GM19463 (cell line): ENCODE data around the gene TOMM34.
A peak's percentile ranks its signal among the peaks of the same experiment; 100 is the strongest.

ENCODE experiments used
- ATAC-seq: cut with Tn5 transposase; IDR thresholded peaks from one replicate; pipeline ENCODE4 v1.9.1; 2021; ENCODE audit warnings: mild to moderate bottlenecking, moderate library complexity; ENCODE audit not compliant: unreplicated experiment

Gene TOMM34

DNA sequence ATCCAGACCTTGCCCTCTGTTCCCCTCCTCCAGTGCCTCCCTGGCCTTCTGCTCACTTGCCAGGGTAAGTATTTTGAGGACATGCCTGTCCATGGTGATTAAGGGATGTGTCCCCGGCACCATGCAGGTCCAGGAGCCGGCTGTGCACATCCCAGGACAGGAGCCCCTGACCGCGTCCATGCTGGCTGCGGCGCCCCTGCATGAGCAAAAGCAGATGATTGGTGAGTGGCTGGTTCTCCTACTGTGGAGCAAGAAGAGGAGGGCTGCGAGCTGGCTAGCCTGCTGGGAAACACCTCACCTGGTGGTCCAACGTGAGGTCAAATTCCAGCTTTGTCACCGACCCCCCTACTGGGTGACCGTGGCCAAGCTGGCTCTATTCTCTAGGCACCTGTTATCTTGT lies 23.7 kb downstream of the TOMM34 start:
- no peak for ATAC-seq

DNA sequence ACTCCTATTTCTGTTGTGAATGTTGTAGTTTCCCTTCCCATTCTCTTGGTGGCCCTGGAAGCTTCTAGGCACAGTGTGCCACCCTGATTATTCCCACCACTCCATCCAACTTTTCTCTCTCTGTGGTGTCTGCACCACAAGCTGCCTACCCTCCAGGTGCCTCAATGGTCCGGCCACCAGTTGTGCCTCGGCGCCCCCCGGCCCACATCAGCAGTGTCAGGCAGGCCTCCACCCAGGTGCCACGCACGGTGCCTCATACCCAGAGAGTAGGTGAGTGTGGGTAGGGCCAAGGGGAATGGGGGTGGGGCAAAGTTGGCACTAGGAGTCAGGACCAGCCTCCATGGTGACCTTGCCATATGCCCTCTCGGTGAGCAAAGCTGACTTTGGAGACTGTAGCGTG lies 27.3 kb downstream of the TOMM34 start:
- ATAC-seq: no peak

DNA sequence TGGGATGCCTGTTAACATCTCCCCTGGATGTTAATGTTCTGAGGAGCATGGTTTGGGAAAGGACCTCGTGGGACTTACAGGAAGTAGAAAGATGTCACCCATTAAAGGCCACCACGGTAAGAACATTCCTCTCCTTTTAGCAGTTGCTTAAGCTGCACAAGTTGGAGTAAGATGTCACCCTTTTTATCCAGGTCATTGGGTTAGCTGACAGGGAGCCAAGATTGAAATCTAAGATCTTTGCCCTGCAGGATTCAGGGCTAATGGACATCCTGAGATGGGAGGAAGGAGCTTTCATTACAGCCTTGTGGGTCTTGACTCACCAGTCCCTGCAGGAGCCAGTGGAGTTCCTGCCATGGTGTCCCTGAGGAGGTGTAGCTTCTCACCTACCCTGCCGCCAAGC lies 28.3 kb downstream of the TOMM34 start:
- ATAC-seq: no peak

DNA sequence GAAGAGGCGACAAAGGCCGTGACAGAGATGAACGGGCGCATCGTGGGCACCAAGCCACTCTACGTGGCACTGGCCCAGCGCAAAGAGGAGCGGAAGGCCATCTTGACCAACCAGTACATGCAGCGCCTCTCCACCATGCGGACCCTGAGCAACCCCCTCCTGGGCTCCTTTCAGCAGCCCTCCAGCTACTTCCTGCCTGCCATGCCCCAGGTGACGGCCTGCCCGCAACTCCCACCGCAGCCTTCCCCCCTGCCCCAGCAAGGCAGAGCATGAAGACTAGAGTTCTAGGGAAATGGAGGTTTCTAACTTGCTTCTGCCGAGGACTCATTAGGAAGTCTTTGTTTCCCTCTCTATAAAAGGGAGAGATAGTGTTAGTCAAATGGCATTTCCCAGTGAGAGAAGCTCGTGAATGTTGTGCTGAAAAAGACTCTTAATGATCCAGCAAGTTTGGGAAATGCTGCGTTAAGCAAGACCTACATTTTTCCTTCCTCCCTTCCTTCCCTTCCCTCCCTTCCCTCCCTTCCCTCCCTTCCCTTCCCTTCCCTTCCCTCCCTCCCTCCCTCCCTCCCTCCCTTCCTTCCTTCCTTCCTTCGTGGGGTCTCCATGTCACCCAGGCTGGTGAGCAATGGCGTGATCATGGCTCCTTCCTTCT lies 29.6 kb downstream of the TOMM34 start:
- ATAC-seq: no peak

DNA sequence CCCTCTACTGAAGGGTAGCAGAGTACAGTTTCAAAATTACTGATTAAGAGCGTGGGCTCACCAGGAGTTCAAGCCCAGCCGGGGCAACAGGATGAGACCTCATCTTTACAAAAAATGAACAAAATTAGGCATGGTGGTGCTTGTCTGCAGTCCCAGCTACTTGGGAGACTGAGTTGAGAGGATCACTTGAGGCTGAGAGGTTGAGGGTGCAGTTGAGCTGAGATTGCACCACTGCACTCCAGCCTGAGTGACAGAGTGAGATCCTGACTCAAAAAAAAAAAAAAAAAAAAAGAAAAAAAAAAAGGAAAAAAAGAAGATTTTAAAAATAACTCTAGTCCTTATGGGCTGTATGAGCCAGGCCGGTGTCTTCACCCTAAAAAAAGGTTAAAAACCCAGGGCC lies 31.6 kb downstream of the TOMM34 start:
- ATAC-seq: no peak

DNA sequence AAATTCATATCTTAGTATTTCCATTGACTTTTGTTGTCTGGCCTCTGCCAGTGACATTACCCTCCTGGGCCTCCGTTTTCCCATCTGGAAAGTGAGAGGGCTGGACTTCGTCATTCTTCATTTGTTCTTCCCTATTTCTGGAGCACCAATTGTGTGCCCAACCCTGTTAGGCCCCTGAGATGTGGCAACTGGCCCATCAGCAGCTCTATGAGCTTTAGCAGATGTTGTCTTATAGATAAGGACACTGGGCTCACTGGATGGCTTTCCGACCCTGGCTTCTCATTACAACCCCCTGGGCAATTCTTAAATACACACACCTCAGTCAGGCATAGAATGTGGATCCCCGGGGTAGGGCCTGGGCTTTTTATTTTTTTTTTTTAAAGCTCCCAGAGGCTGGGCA lies 35.7 kb downstream of the TOMM34 start:
- ATAC-seq: no peak

DNA sequence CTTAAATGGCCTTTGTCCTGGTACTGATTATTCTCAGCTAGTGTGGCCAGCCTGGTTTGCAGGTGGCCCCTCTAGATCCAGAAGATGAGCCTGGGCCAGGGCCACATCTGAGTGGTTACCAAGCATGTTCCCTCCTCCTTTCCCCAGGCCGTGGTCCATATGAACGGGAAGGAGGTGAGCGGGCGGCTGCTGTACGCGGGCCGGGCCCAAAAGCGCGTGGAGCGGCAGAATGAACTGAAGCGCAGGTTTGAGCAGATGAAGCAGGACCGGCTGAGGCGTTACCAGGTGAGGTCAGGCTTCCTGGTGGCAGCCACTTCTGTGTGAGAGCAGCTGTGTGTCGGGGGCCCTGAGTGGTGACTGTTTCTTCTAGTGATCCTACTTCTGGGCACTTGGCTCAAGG lies 38.8 kb downstream of the TOMM34 start:
- no peak for ATAC-seq

DNA sequence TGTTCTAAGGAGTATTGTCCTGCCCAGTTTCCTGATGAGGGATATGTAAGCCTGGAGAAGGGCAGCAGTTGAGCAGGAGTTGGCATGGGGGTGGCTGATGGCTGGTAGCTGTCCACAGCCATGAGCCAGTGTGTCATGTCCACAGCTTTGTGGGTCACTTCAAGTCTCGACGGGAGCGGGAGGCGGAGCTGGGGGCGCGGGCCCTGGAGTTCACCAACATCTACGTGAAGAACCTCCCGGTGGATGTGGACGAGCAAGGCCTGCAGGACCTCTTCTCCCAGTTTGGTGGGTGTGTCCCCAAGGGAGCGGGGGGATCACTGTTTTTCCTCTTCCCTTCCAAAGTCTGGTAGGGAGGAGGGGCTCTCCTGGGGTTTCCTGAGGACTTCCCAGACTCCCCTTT lies 41.4 kb downstream of the TOMM34 start:
- no peak for ATAC-seq

DNA sequence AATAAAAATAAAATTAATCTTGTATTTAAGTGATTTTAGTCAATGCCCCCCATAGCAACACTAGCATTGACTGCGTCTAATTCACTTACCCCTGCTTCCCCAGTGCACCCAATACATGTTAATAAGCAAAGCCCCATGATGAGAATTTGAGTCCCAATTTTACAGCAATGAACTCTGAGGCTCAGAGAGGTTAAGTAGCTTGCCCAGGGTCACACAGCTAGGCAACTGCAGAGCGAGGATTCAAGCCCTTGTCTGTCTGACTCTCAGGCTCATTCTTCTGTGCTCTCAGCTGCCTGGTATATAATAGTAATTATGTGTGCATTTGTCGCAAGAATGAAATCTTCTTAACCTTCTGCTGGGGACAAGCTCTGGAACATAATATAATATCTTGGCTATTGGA lies 41.9 kb downstream of the TOMM34 start:
- no peak for ATAC-seq

DNA sequence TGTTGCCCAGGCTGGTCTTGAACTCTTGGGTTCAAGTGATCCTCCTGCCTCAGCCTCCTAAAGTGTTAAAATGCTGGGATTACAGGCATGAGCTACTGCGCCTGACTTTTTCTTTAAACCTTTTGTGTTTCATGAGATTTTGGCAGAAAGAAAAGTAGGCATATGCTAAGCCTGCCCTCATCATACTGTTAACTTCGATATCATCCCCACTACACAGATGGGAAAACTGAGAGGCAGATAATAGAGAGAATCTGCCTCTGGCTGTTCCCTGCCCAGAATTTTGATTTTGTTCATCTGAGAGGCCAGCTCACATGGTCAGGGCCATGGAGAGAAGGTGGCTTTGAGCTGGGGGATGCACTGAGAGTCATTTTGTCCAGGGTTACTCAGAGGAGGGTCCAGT lies 42.8 kb downstream of the TOMM34 start:
- no peak for ATAC-seq

DNA sequence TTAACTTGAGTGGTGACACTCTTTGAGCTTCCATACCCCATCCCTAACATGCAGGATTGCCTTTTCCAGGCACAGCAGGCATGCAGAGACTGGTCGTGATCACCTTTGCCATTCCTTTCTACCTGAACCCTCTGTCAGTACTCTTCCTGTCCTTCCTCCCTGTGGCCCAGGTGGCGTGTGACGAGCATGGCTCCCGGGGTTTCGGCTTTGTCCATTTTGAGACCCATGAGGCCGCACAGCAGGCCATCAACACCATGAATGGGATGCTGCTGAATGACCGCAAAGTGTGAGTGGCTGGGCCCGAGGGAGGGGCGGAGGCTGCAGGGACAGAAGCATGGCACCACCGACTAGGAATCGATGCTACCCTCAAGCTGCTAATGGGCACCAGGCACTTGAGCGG lies 43.6 kb downstream of the TOMM34 start:
- ATAC-seq: no peak

DNA sequence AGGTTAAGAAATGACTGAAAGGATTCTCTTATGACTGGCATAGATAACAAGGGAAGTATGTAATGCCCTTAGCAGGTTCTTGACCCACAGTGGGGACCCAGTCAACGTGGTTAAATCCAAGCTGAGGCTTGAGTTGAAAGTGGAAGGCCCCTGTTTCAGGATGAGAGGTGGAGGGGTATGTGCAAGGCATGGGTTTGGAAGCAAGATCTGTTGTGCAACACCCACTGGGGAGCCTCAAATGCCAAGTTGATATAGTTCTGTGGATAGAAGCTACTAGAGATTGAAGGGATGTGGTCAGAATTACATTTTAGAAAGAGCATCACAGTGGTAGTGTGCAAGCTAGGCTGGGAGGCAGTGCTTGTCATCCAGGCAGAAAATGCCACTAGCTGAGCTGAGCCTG lies 45.3 kb downstream of the TOMM34 start:
- no peak for ATAC-seq

DNA sequence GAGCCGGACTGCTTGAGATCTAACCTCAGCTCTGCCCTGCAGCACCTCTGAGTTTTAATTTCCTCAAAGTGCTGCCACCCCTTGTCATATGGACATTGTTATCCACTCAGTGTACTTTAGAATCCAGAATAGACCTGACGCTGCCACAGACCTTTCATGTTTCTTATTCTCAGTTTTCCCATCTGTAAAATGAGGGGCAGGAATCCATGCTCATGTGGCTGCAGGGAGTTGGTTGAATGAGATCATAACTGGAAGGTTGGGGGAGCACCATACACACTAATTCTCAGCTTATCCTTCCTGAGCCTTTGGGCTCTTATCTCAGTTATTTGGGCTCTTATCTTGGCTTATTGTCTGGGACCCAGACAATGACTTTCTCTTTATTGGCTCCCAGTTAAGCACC lies 48.0 kb downstream of the TOMM34 start:
- ATAC-seq: no peak

DNA sequence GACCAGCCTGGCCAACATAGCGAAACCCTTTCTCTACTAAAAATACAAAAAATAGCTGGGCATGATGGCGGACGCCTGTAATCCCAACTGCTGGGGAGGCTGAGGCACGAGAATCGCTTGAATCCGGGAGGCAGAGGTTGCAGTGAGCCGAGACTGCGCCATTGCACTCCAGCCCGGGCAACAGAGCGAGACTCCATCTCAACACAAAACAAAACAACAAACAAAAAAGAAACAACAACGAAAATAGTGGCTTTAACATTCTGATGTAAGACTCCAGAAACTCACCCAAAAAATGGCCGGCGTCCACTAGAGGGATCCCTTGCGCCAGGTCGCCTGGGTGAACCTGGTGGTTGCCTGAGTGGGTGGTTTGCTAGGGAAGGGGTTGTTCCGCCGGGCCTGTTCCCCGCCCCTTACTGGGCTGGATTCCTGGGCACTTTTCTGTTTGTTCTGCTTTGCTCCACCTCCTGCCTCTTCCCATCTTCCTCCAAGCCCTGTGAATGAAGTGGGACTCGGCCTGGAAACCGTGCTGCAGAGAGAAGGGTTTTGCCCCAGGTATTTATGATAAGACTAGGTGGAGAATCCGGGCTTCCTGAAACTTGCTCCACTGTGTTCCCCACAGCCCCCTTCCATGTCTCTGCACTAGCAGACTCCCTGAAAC lies 48.8 kb downstream of the TOMM34 start:
- ATAC-seq: no peak

DNA sequence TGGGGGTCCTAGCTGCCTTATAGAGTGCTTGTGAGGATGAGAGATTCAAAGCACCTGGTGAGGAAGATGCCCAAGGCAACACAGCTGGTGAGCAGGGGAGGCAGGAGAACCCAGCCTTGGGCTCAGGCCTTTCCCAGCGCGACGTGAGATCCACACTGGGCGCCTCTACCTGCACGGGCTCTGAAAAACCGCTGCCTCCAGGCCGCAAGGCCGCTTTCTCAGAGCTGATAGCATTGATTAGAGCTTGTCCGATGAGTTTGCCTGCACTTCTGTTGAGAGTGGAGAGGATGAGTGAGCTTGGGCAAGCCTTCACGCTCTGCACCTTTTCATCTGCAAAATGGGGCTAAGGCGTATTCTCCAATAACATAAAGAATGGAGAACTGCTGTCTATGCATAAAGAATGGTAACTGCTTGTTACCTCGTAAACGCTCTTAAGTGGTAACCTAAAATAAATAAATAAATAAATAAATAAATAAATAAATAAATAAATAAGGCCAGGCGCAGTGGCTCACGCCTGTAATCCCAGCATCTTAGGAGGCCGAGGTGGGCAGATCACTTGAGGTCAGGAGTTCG lies 49.4 kb downstream of the TOMM34 start:
- no peak for ATAC-seq

DNA sequence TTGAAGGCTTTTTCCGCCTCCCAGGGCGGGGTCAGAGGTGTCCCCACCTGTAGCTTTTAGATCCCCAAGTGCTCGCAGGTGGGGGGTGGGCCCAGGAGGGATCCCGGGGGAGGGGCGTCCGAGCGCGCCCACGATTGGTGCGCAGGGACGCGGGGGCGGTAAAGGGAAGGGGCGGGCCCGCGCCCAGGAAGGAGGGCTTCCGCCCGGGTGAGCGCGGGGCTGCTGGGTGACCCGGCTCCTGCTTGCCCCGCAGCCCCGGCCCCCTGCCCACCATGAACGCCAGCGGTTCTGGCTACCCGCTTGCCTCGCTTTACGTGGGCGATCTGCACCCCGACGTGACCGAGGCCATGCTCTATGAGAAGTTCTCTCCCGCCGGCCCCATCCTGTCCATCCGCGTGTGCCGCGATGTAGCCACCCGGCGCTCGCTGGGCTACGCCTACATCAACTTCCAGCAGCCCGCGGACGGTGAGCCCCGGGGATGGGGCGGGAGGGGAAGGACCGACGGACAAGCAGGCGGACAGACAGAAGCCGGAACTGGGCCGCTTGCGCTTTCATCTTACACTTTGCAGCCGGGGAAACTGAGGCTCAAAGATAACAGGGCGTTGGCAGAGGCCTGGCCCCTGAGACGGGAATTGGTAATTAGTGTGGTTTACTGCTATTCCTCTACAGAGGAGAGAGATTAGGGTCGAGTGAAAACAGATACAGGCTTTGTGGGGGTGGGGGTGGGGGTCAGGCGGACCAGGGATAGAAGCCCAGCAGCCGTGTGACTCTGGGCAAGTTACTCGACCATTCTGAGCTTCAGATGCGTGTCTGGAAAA lies 50.1 kb downstream of the TOMM34 start, which contains the start of gene PABPC1L:
Gene PABPC1L, plus strand, starts transcription at position 189 of the 818 bp plus-strand sequence. Its CDS starts 84 bp downstream, at position 273.
- peak; percentile 98 for ATAC-seq

DNA sequence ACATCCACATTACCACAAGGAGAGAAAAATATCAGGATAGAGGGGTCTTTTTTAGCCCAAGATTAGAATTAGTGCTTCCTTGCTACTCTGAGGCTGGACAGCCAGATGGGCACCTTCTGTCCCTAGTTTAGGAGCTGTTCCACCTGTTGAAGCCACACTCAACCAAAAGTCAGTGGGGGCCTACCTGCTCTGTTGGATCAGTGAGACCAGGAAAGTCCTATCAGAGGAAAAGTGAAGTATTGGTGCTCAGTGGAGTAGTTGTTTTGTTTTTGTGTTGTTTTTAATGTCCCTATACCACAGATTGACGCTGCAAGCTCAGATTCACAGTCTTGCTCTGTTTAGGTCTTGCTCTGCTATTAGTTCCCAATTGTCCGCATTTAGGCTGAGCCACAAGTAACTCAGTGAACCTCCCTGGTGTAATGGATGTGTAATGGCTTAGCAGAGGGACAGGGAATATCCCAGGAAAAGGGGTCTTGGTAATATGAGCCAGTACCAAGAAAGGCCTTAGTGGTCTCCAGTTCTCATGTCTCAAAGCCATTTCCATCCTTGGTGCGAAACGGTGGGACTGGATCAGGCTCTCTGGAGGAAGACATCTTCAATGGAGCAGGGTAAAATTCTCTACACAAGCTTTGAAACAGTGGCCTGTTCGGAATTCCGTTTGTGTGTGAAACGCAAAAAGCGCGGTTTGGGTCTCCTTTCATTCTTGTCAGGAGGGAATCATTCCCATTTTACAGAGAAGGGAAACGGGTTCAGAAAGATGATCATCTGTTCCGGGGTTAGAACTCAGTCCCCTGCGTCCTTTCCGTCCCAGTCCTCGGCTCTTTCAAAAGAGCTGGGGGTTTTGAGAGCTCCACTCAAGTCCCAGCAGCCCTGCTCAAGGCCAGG lies 51.0 kb downstream of the TOMM34 start:
- no peak for ATAC-seq

DNA sequence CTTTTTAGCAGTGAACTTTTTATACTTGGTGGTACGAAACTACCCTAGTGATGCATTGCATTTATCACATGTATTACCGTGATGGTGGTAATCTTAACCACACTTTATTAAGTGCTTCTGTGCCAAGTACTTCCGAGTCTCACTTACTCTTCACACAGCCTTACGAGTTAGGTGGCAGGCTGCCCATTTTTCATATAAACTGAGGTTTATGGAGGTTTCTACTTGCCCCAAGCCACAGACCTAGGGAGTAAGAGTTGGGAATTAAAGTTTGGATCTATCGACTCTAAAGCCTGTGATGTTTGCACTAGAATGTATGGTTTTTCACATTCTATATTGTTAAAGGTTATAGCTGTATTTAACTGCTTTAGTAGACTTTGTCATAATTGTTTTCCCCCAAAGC lies 55.8 kb downstream of the TOMM34 start:
- no peak for ATAC-seq

DNA sequence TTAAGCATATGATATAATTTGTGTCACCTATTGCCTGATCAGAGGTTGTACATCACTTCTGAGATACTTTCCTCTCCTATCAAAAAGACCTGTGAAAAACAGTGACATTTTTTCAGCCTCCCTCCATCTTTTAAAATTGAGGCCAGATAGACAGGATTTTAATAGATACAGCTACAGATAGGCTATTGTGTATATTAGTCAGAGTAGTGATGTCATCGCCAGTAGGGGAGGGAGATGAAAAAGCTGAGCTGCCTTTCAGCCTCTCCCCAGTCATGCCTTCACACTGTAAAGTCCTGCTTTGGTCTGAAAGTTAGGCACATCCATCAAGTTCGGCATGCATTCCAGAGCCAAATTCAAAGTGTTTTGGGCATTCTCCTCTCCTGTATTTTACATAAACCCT lies 58.2 kb downstream of the TOMM34 start:
- ATAC-seq: no peak

DNA sequence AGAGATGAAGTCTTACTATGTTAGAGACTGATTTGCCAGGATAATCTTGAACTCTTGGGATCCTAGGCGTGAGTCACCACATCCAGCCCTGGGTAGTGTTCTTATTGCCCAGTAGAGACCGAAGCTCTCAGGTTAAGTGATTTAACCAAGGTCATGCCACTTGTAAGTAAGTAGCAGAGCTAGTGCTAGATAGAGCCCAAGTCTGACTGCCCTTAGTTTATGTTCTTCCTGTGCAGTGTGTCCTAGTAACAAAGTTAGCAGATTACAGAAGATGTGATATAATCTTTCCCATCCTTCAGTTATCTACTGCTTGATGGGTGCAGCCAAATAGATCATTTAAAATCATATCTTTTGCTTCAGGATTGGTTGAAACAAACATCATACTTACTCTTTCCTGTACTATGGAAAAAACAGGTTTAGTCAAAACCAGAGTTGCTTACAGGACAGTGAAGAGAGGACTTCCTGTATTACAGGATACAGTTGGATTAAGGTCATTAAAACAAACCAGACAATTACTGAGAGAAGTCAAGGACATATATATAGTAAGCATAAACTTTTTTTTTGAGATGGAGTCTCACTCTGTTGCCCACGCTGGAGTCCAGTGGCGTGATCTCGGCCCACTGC lies 59.9 kb downstream of the TOMM34 start:
- ATAC-seq: no peak
